HG03103 (cell line): ENCODE results near the gene MIP.
A peak's percentile ranks its signal among the peaks of the same experiment; 100 is the strongest.
"Not testable (repeated sequence)": the region's sequence is repeated elsewhere in the genome, so short reads cannot be mapped to it uniquely, and the experiment has no call there.

Experiments
- ATAC-seq: cut with Tn5 transposase; IDR thresholded peaks from one replicate; pipeline ENCODE4 v1.9.1; 2021; ENCODE audit warnings: low read depth; ENCODE audit not compliant: unreplicated experiment

Gene MIP

DNA sequence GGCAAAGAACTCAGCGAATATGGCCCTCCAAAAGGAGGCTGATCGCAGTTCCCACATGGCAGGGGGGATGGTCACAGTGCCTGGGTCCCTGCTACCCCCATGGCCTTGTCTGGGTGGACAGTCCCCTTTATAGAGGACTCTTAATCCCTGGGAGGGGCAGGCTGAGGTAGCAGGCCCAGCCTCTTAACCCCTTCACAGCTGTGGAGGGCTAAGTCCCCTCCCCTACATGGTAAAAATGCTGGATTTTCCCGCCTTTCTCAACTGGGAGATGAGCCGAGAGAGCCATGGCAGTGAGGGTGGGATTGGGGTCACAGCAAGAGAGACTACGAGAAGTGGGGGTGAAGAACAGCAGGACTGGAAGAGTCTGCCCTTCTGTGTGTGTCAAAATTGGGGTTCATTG, at the start of gene MIP:
Gene MIP, minus strand, starts transcription at position 101 of the 400 bp plus-strand sequence. Its CDS starts 44 bp downstream, at position 57.
- no peak for ATAC-seq

DNA sequence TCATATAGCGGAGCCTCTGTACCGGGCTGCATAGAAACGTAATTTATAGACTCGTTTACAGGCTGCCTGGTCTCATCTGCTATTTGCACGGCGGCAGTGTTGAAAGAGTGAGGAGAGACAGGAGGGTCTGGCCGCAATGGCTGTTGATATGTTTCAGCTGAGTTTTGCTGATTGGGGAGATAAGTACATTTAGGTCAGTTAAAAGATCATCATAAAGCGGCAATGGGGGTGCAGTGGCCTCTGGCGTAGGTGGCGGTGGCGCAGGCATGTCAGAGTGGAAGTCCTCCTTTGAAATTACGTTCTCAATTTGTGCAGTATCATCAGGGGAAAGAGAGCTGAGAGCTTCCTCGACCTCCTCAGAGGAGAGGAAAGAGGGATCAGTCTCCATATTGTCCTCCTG, 45.4 kb upstream of the MIP start:
- not testable (repeated sequence) for ATAC-seq

DNA sequence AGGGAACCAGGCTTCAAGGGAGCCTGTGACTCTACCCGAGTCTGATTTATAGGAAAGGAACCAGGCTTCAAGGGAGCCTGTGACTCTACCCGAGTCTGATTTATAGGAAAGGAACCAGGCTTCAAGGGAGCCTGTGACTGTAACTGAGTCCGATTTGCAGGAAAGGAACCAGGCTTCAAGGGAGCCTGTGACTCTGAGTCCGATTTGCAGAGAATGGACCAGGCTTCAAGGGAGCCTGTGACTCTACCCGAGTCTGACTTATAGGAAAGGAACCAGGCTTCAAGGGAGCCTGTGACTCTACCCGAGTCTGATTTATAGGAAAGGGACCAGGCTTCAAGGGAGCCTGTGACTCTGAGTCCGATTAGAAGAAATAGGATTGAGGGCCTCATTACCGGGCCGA, 45.0 kb upstream of the MIP start:
- ATAC-seq, result not testable (repeated sequence)

DNA sequence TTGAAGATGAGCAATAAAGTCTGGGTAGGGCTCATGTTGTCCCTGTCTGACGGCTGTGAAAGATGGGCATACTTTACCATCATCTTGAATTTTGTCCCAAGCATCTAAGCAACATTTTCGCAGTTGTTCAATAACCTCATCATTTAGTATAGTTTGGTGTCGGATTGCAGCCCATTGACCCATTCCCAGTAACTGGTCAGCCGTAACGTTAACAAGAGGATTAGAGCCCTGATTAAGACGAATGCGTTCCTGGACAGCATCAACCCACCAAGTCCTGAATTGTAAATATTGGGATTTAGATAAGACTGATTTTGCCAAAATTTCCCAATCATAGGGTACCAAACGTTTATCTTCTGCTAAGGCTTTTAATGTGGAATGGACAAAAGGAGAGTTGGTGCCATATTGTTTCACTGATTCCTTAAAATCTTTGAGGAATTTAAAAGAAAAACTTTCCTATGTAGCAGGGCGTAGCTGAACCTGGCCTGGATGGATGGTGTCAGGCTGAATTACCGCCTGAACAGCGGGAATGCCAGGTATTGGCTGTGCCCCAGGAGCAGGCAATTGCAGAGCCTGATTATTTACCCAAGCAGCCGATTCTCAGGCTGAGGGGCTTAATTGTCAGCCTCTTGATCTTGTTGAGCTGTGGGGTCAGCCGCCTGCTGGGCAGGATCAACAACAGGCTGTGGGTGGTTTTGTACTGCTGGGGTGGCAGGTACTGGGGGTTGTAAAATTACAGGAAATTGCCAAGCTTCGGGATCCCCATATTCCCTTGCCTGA, 43.9 kb upstream of the MIP start:
- not testable (repeated sequence) for ATAC-seq

DNA sequence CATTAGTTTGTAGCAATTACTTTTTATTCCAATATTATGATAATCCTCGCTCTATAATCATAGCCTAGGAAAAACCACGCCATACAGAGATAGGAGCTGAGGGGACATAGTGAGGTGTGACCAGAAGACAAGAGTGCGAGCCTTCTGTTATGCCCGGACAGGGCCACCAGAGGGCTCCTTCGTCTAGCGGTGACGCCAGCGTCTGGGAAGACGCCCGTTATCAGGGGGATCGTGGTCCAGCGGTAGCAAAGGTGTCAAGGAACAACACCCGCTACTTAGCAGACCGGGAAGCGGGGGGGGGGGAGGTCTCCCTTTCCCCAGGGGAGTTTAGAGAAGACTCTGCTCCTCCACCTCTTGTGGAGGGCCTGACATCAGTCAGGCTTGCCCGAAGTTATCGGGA, 42.2 kb upstream of the MIP start:
- ATAC-seq, result not testable (repeated sequence)

DNA sequence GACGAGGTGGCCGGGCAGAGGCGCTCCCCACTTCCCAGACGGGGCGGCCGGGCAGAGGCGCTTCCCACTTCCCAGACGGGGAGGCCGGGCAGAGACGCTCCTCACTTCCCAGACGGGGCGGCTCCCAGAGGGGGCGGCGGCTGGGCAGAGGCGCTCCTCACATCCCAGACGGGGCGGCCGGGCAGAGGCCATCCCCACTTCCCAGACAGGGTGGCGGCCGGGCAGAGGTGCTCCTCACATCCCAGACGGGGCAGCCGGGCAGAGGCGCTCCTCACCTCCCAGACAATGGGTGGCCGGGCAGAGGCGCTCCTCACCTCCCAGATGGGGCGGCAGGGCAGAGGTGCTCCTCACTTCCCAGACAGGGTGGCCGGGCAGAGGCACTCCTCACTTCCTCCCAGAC, 40.0 kb upstream of the MIP start:
- not testable (repeated sequence) for ATAC-seq

DNA sequence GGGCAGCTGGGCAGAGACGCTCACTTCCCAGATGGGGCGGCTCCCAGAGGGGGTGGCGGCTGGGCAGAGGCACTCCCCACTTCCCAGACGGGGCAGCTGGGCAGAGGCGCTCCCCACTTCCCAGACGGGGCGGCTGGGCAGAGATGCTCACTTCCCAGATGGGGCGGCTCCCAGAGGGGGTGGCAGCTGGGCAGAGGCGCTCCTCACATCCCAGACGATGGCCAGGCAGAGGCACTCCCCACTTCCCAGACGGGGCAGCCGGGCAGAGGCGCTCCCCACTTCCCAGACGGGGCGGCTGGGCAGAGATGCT, 39.6 kb upstream of the MIP start:
- ATAC-seq, result not testable (repeated sequence)

DNA sequence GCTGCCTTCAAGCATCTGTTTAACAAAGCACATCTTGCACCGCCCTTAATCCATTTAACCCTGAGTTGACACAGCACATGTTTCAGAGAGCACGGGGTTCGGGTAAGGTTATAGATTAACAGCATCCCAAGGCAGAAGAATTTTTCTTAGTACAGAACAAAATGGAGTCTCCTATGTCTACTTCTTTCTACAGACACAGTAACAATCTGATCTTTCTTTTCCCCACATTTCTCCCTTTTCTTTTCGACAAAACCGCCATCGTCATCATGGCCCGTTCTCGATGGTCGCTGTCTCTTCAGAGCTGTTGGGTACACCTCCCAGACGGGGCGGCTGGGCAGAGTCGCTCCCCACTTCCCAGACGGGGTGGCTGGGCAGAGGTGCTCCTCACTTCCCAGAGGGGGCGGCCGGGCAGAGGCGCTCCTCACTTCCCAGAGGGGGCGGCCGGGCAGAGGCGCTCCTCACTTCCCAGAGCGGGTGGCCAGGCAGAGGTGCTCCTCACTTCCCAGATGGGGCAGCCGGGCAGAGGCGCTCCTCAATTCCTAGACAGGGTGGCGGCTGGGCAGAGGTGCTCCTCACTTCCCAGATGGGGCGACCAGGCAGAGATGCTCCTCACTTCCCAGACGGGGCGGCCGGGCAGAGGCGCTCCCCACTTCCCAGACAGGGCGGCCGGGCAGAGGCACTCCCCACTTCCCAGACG, 39.1 kb upstream of the MIP start:
- not testable (repeated sequence) for ATAC-seq

DNA sequence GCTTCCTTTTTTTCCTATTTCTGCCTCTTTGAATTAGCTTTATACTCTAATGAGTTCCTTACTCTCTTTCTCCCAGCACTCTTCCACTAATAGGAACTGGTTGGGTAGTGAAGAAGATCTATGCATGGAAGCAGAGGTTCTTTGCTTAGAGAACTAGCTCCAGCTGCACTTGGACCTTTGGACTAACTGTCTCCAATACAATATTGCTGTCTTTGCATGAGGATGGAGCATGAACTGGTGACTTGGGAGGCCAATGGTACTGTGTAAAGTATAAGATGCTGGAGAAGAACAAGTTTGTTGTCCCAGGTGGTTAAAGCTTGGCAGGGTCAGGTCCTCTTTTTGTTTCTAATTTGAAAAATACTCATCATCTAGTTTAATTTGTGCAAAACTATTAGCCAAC, 35.9 kb upstream of the MIP start:
- ATAC-seq, result no peak

DNA sequence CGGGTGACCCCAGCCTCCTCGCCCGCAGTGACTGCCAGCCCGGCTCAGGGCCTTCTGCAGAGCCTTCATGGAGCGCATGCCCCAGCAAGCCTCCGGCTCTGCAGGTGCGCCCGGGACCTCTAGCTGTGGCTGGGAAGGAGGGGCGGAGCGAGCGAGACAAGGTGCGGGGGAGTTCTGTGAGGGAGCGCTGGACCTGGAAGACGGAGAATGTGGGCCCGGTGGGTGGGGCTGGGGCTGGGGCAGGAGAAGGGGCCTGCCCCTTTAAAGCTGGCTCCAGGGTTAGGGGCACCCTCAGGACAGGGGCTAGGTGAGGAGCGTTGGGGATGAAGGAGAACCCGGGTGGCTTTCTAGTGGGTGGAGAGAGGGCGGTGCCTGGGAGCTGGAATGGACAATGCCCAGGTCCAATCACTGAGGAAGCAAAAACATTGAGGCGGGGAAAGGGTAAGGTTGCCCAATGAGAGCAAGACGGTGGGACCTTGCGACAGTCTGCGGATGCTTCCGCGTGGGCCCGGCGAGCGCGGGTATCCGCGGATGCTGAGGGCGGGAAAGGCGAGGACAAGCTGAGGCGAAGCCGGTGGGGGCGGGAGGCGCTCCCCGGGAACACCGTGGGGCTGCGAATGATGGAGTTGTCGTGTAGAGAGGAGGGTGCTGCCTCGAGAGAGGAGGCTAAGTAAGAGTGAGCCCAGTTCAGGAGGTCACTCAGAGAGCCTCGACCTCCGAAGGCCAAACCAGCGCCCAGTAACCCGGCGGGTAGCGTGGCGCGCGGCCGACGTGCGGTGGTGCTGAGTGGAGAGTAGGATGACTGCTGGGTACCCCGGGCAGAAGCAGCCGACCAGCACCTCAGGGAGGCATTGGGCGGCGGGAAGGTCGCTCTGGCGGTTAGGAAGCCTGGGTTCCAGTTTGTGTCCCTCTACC, 33.8 kb upstream of the MIP start, which contains the start of gene GLS2:
Gene GLS2, minus strand, starts transcription at position 121 of the 915 bp plus-strand sequence. Its CDS starts 43 bp downstream, at position 78.
- ATAC-seq, result peak; percentile 81

DNA sequence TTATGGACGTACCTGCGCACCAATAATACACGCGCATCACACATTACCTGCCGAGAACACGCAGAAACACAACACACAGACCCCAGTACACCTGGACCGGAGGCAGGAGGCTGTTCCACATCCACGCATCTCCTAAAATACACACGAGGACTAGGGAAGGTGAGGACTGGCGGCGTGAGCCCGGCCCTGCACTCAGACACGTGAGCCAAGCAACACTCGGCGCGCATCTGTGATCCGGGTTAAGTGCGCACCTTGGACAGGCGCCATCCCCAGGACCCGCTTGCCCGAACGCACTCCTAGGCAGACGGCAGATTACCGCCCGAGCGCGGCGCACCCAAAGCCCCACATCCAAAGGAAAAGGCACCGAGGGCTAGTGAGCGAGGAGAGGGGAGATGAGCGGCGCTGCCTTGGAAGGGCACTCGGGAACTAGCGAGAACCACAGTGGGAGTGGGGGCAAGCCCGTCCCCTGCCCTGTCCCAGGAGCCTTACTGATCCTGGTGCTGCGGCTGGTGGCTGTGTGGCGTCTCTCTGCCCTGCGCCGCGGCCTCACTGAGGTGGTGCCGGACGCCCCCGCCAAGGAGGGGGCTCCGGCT, 33.1 kb upstream of the MIP start:
- ATAC-seq, result no peak

DNA sequence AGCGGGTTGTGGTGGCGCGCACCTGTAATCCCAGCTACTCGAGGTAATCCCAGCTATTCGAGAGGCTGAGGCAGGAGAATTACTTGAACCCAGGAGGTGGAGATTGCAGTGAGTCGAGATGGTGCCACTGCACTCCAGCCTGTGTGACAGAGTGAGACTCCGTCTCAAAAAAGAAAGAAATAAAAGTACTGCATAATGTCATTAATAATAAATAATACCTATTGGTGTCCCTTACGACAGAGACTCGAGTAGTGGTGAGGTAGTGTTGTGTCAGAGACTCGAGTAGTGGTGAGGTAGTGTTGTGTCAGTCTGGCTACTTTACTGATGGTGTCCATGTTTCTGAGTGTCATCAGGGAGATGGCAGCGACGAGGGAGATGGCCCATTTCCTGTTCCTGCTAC, 32.2 kb upstream of the MIP start:
- no peak for ATAC-seq

DNA sequence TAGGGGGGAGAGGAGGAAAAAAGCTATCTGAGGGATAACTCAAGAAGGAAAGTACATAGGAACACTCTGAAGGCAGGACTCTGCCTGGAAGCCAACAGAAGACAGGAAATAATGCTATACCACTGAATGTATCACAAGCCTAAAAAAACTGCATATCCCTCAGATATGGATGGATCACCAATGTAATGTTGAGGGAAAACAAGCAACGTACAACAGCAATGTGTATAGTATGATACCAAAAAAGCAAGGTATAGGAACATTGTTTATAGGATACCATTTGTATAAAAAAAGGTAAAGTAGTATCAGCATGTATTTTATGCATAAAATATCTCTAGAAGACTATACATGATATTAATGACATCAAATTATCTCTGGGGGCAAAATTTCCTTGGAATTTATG, 30.1 kb upstream of the MIP start:
- ATAC-seq, result no peak

DNA sequence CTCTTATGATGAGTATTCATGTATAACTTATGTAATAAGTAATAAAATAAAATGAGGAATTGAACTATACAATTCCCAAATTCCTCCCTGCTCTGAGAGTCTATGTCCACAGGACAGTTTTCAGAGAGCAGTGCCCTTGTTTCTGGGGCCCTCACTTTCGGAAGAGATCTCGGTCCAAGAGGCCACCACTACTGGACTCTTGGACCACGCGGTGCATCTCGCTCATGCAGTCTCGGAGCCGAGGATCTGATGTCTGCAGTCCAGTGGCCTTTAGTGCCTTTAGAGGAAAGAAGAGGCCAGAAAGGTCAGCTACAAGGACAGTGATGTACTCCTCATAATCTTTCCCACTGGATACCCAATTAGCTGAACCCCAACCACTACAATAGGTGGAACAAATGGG, 25.2 kb upstream of the MIP start:
- no peak for ATAC-seq

DNA sequence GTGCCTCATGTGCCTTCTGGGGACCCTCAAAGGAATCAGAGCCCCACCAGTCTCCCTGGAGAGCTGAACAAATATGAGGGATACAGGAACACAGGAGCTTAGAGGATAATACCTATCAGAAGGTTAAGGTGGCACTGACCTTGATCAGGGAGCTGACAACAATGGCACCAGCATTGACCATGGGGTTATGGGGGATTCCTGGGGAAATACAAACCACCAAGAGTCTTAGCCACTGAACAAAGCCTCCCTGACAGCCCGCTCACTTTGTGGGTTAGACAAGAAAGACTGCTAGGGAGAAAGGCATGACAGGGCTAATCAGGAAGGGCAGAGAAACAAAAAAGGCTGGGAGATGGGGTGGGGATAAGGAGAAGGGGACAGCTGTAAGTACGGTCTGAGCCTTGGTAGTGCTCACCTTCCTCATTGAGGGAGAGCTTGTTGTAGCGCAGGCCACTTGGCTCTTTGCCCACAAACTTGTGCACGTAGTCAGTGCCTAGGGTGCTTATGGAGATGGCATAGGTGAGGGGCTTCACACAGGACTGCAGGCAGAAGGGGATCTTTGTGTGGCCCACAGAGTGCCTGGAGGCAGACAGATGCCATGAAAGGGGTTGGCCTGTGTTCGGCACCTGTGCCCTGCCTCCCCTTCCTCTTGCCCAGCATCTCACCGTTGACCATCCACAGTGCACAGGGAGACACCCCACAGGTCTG, 23.2 kb upstream of the MIP start:
- ATAC-seq, result no peak

DNA sequence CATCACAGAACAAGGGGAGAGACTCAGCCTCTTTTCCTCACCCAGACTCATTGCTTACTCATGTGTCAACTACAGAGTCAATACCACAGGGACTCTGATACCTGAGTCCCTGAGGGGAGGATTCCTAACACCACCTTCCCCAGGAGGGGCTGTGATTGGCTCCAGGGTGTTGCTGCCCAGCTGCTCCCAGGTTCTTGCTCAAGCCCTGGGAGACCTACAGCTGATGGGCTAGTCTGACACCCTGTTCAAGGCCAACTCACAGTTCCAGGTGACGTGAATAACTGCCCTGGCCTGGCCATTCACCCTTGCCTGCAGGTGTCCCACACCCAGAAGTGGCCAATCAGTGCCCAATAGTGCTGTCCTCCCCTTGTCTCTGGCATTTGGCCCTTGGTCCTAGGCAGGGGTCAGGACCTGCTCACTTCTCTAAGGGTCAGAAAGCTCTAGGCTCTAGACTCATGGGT, 22.5 kb upstream of the MIP start:
- ATAC-seq, result no peak

DNA sequence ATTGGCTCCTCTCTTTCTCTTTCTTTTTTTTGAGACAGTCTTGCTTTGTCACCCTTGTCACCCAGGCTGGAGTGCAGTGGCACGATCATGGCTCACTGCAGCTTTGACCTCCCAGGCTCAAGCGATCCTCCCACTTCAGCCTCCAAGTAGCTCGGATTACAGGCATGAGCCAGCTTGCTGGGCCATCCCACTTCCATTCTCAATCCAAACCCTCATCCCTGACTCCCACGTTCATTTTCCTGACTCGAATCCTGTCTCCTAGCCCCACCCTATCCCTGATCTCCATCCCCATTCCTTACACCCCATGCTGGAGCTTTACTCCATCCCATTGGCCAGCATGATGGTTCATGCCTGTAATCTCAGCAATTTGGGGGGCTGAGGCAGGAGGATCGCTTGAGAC, 21.7 kb upstream of the MIP start:
- no peak for ATAC-seq

DNA sequence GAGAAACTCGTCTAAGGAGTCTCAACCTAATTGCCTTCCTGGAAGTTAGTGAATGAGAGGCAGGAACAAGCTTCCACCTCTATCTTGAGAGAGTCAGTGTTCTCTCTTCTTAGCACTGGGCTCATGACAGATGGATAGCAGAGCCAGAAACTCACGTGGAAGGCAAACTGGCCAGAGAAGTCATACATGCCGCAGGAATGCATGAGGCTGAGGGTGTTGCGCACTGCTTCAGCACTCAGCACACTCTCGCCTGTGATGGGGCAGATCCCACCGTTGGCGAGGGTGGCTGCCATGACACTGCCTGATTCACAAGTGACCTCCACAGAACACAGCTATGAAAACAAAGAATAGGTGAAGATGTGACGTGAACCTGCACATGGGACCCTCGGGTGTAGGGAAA, 19.9 kb upstream of the MIP start:
- ATAC-seq, result no peak

DNA sequence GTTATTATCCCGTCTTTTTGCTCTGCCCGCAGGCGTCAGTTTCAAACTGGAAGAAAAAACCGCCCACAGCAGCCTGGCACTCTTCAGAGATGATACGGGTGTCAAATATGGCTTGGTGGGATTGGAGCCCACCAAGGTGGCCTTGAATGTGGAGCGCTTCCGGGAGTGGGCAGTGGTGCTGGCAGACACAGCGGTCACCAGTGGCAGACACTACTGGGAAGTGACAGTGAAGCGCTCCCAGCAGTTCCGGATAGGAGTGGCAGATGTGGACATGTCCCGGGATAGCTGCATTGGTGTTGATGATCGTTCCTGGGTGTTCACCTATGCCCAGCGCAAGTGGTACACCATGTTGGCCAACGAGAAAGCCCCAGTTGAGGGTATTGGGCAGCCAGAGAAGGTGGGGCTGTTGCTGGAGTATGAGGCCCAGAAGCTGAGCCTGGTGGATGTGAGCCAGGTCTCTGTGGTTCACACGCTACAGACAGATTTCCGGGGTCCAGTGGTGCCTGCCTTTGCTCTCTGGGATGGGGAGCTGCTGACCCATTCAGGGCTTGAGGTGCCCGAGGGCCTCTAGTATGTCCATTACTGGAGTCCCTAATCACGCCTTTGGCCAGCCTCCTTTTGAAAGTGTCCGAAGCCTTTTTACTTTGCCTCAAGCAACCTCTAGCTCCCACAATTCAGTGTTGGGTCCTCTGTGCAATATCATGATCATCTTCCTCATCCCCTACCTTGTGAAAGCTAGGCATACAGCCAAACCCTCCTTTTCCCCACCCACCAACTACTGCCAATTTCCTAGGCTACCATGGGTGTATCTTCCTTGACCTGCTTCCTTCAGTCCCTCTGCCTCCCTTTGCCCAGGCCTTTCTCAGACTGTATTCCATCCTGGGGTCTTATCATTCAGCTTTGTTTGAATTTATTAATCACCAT, 14.8 kb upstream of the MIP start:
- ATAC-seq, result no peak
